H9 (cell line): ENCODE results near the gene PAPLN. TPM values are rescaled to one million over a fixed set of nuclear protein-coding genes. Genes with fewer than 3 reads are reported as not detected.

ENCODE experiments used
- DNase-seq: peaks from one replicate; pipeline ENCODE4 v3.0.0-alpha.2; 2017
- H2AFZ ChIP-seq: one replicate; pipeline ENCODE4 v1.6.1; 2013; ENCODE audit warnings: mild to moderate bottlenecking, low read length, control low read depth, moderate library complexity
- H2AK5ac ChIP-seq: 2 replicates; pipeline ENCODE4 v1.6.1; 2013; ENCODE audit warnings: low read length, control low read depth, mixed read lengths; ENCODE audit not compliant: insufficient read length
- H2BK120ac ChIP-seq: one replicate; pipeline ENCODE4 v1.6.1; 2013; ENCODE audit warnings: low read depth, mild to moderate bottlenecking, low read length, control low read depth, inconsistent platforms; ENCODE audit not compliant: poor library complexity, severe bottlenecking
- H2BK12ac ChIP-seq: 2 replicates; pipeline ENCODE4 v1.6.1; 2013; ENCODE audit warnings: low read length, control low read depth, mixed read lengths, low read depth; ENCODE audit not compliant: insufficient read length
- H2BK15ac ChIP-seq: 2 replicates; pipeline ENCODE4 v1.6.1; 2013; ENCODE audit warnings: low read depth, low read length, control low read depth
- H2BK20ac ChIP-seq: one replicate; pipeline ENCODE4 v1.6.1; 2013; ENCODE audit warnings: low read depth, mild to moderate bottlenecking, low read length, control low read depth, inconsistent platforms; ENCODE audit not compliant: poor library complexity, severe bottlenecking
- H2BK5ac ChIP-seq: 2 replicates; pipeline ENCODE4 v1.6.1; 2013; ENCODE audit warnings: low read length, control low read depth, mixed read lengths; ENCODE audit not compliant: insufficient read length
- H3K14ac ChIP-seq: 2 replicates; pipeline ENCODE4 v1.6.1; 2013; ENCODE audit warnings: low read length, control low read depth; ENCODE audit not compliant: insufficient read depth
- H3K18ac ChIP-seq: 2 replicates; pipeline ENCODE4 v1.6.1; 2013; ENCODE audit warnings: low read depth, mild to moderate bottlenecking, mixed read lengths, low read length, control low read depth; ENCODE audit not compliant: insufficient read length
- H3K23ac ChIP-seq: 2 replicates; pipeline ENCODE4 v1.6.1; 2013; ENCODE audit warnings: low read length, control low read depth, mixed read lengths, low read depth; ENCODE audit not compliant: insufficient read length
- H3K23me2 ChIP-seq: 2 replicates; pipeline ENCODE4 v1.6.1; 2013; ENCODE audit warnings: low read depth, mild to moderate bottlenecking, mixed read lengths, low read length, control low read depth; ENCODE audit not compliant: insufficient read length, poor library complexity, severe bottlenecking
- H3K27ac ChIP-seq: 2 replicates; pipeline ENCODE4 v1.5.1; 2013; ENCODE audit warnings: low read length, control low read depth, mixed read lengths, low read depth; ENCODE audit not compliant: insufficient read length
- H3K27me3 ChIP-seq: 2 replicates; pipeline ENCODE4 v1.6.1; 2013; ENCODE audit warnings: low read length, control low read depth, inconsistent platforms; ENCODE audit not compliant: insufficient read depth
- H3K4ac ChIP-seq: 2 replicates; pipeline ENCODE4 v1.6.1; 2013; ENCODE audit warnings: low read depth, mild to moderate bottlenecking, control low read depth, inconsistent platforms, low read length, moderate library complexity
- H3K4me1 ChIP-seq: 2 replicates; pipeline ENCODE4 v1.6.1; 2013; ENCODE audit warnings: low read length, control low read depth, inconsistent platforms; ENCODE audit not compliant: insufficient read depth
- H3K4me2 ChIP-seq: 2 replicates; pipeline ENCODE4 v1.6.1; 2013; ENCODE audit warnings: low read length, control low read depth, mixed read lengths; ENCODE audit not compliant: insufficient read length, insufficient read depth
- H3K56ac ChIP-seq: 2 replicates; pipeline ENCODE4 v1.6.1; 2013; ENCODE audit warnings: low read depth, mild to moderate bottlenecking, mixed read lengths, low read length, control low read depth; ENCODE audit not compliant: insufficient read length
- H3K79me1 ChIP-seq: 2 replicates; pipeline ENCODE4 v1.6.1; 2013; ENCODE audit warnings: low read depth, mild to moderate bottlenecking, moderate library complexity, low read length, control low read depth, inconsistent platforms; ENCODE audit not compliant: insufficient read depth, poor library complexity, severe bottlenecking
- H3K79me2 ChIP-seq: 2 replicates; pipeline ENCODE4 v1.6.1; 2013; ENCODE audit warnings: low read length, control low read depth, inconsistent platforms; ENCODE audit not compliant: insufficient read depth
- H3K9ac ChIP-seq: 2 replicates; pipeline ENCODE4 v1.6.1; 2013; ENCODE audit warnings: low read length, control low read depth, mixed read lengths; ENCODE audit not compliant: insufficient read length; ENCODE audit errors: extremely low read depth
- H3K9me3 ChIP-seq: one replicate; pipeline ENCODE4 v1.6.1; 2013; ENCODE audit warnings: low read depth, low read length, inconsistent platforms; ENCODE audit not compliant: control insufficient read depth
- H3T11ph ChIP-seq: one replicate; pipeline ENCODE4 v1.6.1; 2013; ENCODE audit warnings: mild to moderate bottlenecking, low read length, control low read depth, inconsistent platforms
- H4K20me1 ChIP-seq: one replicate; pipeline ENCODE4 v1.6.1; 2013; ENCODE audit not compliant: control insufficient read depth, insufficient read length, insufficient read depth
- H4K5ac ChIP-seq: 2 replicates; pipeline ENCODE4 v1.6.1; 2013; ENCODE audit warnings: low read depth, mild to moderate bottlenecking, mixed read lengths, low read length, control low read depth; ENCODE audit not compliant: insufficient read length
- H4K8ac ChIP-seq: replicated peaks from 2 replicates; pipeline ENCODE4 v1.6.1; 2013; ENCODE audit warnings: low read length, control low read depth, mixed read lengths, low read depth; ENCODE audit not compliant: insufficient read length
- H4K91ac ChIP-seq: 2 replicates; pipeline ENCODE4 v1.6.1; 2013; ENCODE audit warnings: low read depth, mild to moderate bottlenecking, moderate library complexity, mixed read lengths, low read length, control low read depth; ENCODE audit not compliant: insufficient read length
- H3K27ac Mint-ChIP-seq, 3 experiments: 2 replicates in 2 of 3; 3 replicates in 1 of 3; pipeline ENCODE4 v1.8.0; 2020 to 2021; ENCODE audit warnings: mixed read lengths in 3 of 3, mild to moderate bottlenecking in 1 of 3, moderate library complexity in 1 of 3
- H3K27me3 Mint-ChIP-seq: 2 replicates; pipeline ENCODE4 v1.8.0; 2021; ENCODE audit warnings: low read depth, mild to moderate bottlenecking, moderate library complexity, mixed read lengths
- H3K36me3 Mint-ChIP-seq, 3 experiments: 2 replicates in 2 of 3; 3 replicates in 1 of 3; pipeline ENCODE4 v1.8.0; 2020 to 2021; ENCODE audit warnings: low read depth in 3 of 3, mixed read lengths in 3 of 3; ENCODE audit not compliant: insufficient read depth in 1 of 3
- H3K4me1 Mint-ChIP-seq, 2 experiments: 2 replicates each; pipeline ENCODE4 v1.8.0; 2020; ENCODE audit warnings: mixed read lengths in 2 of 2
- H3K4me3 Mint-ChIP-seq, 2 experiments: 2 replicates in 1 of 2; 3 replicates in 1 of 2; pipeline ENCODE4 v1.8.0; 2020 to 2021; ENCODE audit warnings: mild to moderate bottlenecking in 2 of 2, mixed read lengths in 2 of 2, moderate library complexity in 1 of 2
- H3K9me3 Mint-ChIP-seq, 2 experiments: 2 replicates in 1 of 2; 3 replicates in 1 of 2; pipeline ENCODE4 v1.8.0; 2020; ENCODE audit warnings: mild to moderate bottlenecking in 2 of 2, mixed read lengths in 2 of 2, moderate library complexity in 1 of 2
- WGBS: extraction: QIAGEN DNeasy Blood & Tissue Kit; methylation state at CpG from one replicate; pipeline ENCODE4 v1.1.7; 2013; ENCODE audit warnings: missing lambda C conversion rate, low lambda C conversion rate, mixed read lengths; ENCODE audit not compliant: insufficient read length; ENCODE audit errors: extremely low coverage; 5-methylcytosine and 5-hydroxymethylcytosine counted together
- total RNA-seq: library from RNA; stranded (reverse); gene quantifications from 2 replicates; pipeline ENCODE4 v1.2.1, GENCODE V29; 2021
- TF ChIP-seq, protein P1 (sequence below): fragments of 200-600 bp; sonication (generic); conservative IDR thresholded peaks from 3 replicates; pipeline ENCODE4 v1.8.0; 2021; ENCODE audit warnings: antibody characterized with exemption, mild to moderate bottlenecking

Gene PAPLN
- total RNA-seq, 1 experiment from 2014 or later: 8.5 TPM

DNA sequence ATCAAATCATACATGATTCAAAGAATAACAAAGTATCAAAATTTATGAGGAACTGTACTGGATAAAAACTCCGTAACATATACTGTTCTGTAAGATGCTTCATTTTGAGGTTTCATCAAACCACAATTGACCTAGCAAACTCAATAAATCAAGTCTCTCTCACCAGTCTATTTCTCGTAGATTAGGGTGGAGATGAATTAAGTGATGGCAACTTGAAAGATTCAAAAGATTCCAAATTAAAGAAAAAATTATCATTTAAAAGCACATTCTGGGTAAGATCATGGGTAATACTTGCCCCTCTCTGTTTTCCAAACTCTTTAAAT lies 74.4 kb downstream of the PAPLN start:
- Histone ChIP-seq H2BK15ac (no peak overlapping the region), H3K23me2 (no peaks in the 10 kb centered on the region), H3K4ac (no peak overlapping the region), H2BK5ac (no peak overlapping the region), H4K5ac (no peak overlapping the region), H4K91ac (no peak overlapping the region), H4K8ac (no peak overlapping the region), H3T11ph (no peak overlapping the region), H3K23ac (no peak overlapping the region), H3K4me2 (no peak overlapping the region), H3K27me3 (no peaks in the 10 kb centered on the region; the same call in 1 of the 2 replicates), H2AFZ (no peak overlapping the region), H2BK120ac (no peak overlapping the region), H3K4me1 (peaks cover 2% of the 10 kb centered on the region; the same call in 1 of the 2 replicates), H2AK5ac (no peak overlapping the region), H3K56ac (no peak overlapping the region), H3K14ac (no peak overlapping the region), H2BK12ac (no peak overlapping the region), H4K20me1 (no peaks in the 10 kb centered on the region), H3K9me3 (no peaks in the 10 kb centered on the region), H3K79me2 (no peaks in the 10 kb centered on the region), H2BK20ac (no peak overlapping the region), H3K9ac (no peak overlapping the region), H3K79me1 (no peaks in the 10 kb centered on the region), H3K18ac (no peak overlapping the region), H3K27ac (no peak overlapping the region)
- H3K4me3 Mint-ChIP-seq: no peak overlapping the region
- DNase-seq: no peak
- peaks cover 3 to 8% (median 5%) of the 10 kb centered on the region in 3 experiments; a peak in 4 of 7 replicates for H3K36me3 Mint-ChIP-seq
- no CpG with 5 or more reads among the region's 2 CpGs for WGBS
- no peaks in the 10 kb centered on the region for H3K27me3 Mint-ChIP-seq
- TF ChIP-seq, protein P1, sequence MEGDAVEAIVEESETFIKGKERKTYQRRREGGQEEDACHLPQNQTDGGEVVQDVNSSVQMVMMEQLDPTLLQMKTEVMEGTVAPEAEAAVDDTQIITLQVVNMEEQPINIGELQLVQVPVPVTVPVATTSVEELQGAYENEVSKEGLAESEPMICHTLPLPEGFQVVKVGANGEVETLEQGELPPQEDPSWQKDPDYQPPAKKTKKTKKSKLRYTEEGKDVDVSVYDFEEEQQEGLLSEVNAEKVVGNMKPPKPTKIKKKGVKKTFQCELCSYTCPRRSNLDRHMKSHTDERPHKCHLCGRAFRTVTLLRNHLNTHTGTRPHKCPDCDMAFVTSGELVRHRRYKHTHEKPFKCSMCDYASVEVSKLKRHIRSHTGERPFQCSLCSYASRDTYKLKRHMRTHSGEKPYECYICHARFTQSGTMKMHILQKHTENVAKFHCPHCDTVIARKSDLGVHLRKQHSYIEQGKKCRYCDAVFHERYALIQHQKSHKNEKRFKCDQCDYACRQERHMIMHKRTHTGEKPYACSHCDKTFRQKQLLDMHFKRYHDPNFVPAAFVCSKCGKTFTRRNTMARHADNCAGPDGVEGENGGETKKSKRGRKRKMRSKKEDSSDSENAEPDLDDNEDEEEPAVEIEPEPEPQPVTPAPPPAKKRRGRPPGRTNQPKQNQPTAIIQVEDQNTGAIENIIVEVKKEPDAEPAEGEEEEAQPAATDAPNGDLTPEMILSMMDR: no peak
- H3K4me1 Mint-ChIP-seq: peaks cover 7 to 10% of the 10 kb centered on the region in 2 experiments
- peak overlapping the region in 1 of 3 experiments; percentile 90; a peak in 2 of 7 replicates for H3K27ac Mint-ChIP-seq
- peaks cover 3 to 4% of the 10 kb centered on the region in 2 experiments; a peak in 2 of 5 replicates for H3K9me3 Mint-ChIP-seq
